Embryonic facial prominence (tissue), 1 donor: ENCODE data around the gene TNC.
A peak's percentile ranks its signal among the peaks of the same experiment; 100 is the strongest.
"Not testable (repeated sequence)": the region's sequence is repeated elsewhere in the genome, so short reads cannot be mapped to it uniquely, and the experiment has no call there.

Source experiments
- DNase-seq: peaks from one replicate; pipeline ENCODE4 v3.0.0-alpha.2; 2016; ENCODE audit errors: extremely low spot score

The TNC gene

GRCh38 chr9:115135821-115136778 lies 18.1 kb upstream of the TNC start:
- peak; percentile 39 for DNase-seq

DNA sequence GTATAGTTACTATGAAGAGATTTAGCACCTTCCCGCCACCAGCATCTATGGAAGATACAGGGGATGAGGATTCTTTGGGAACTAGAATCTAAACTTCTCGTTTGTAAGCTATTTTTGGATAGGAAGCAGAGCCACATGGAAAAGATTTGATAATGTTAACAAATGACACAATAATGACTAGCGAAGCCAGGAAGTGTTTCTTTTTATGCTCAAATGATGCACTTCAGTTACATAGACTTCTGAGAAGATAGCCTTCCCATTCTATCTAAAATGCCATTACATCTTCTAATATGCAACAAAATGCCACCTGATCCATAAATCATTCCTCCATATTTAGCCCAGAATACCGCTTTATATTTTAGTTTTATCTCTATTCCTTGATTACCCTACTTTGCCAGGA lies 17.0 kb upstream of the TNC start:
- DNase-seq: no peak

- DNase-seq: no peak
Measured at GRCh38 chr9:115133649-115134048, 15.7 kb upstream of the TNC start.

DNA sequence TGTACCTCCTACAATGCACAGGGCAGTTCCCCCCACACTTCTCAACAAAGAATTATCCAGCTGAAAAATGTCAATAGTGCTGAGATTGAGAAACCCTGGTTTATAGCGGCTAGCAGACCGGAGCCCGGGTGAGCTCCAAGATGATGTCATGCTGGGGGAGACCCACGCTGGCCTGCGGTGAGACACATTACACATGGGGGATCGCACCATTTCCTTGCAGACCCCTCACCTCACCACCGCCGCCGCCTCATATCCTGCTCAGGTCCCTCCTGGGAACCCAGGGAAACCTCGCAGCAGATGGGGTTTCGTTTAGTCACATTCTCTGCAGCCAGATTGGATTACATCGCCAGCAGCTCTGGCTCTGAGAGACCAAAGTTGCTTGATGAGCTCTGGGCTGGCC lies 14.7 kb upstream of the TNC start:
- no peak for DNase-seq

DNA sequence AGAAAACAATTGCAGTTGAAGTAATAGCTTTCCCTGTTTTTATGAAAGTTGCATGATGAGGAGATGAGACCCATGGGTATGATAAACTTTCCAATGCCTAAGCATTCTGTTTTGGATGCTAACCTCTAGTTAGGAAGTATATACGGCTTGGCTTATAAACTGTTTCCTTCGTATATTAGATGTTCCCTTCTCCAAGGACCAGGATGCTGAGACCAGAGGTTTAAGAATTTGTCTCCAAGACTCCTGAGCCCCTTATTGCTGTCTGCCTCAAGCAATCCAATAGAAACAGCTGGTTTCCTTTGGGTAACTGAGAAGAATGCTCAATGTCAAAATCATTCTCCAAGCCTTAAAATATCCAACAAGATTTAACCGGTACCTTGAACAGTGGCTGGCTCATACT lies 12.2 kb upstream of the TNC start:
- DNase-seq: no peak

DNA sequence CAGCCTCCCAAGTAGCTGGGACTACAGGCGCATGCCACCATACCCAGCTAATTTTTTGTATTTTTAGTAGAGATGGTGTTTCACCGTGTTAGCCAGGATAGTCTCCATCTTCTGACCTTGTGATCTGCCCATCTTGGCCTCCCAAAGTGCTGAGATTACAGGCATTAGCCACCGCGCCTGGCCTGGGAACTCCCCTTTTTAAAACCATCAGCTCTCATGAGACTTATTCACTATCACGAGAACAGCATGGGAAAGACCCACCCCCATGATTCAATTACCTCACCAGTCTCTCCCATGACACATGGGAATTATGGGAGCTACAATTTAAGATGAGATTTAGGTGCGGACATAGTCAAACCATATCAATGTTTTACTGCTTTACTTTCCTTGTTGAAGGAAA lies 10.8 kb upstream of the TNC start:
- DNase-seq: not testable (repeated sequence)

GRCh38 chr9:115127191-115127817 lies 9.3 kb upstream of the TNC start:
- DNase-seq: no peak

DNA sequence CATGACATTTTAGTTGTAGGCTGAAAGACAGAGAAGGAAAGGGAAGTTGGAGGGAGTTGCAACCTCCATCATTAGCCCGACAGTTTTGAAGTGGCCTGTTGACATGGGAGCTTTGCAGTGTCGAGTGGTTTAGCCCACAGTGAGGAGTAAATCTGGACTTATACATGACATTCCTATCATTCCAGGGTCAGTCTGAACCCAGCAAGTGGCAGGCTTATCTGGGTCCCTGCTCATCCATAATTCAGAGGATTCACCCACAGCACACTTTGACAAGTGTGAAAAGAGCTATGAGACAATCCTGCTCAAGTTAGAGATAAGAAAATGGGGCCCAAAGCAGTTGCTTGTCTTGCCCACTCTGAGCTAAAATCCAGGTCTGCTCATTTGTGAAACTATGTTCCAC lies 8.4 kb upstream of the TNC start:
- DNase-seq: no peak

GRCh38 chr9:115122937-115123336 lies 5.0 kb upstream of the TNC start:
- no peak for DNase-seq

DNA sequence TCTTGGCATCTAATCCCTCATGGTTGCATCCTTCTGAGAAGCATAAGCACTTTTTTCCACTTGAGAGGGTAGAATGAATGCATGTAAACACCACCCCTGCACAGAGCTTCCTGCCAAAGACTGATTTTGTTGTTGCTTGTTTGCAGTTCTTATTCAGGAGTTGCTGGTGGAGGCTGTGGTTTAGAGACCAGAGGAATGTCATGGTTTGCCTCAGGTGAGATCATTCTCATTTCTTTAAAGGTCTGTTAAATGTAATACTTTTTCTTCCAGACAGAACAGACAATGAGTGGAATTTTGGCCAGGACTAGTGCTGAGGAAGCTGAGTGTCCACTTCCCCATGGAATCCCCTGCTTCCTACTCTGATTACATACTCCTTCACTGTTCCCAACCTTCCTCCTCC lies 3.2 kb upstream of the TNC start:
- no peak for DNase-seq

GRCh38 chr9:115118879-115119218 lies 892 bp upstream of the TNC start:
- peak; percentile 69 for DNase-seq

- no peak for DNase-seq
Measured at GRCh38 chr9:115116421-115117284, 1.3 kb downstream of the TNC start.

DNA sequence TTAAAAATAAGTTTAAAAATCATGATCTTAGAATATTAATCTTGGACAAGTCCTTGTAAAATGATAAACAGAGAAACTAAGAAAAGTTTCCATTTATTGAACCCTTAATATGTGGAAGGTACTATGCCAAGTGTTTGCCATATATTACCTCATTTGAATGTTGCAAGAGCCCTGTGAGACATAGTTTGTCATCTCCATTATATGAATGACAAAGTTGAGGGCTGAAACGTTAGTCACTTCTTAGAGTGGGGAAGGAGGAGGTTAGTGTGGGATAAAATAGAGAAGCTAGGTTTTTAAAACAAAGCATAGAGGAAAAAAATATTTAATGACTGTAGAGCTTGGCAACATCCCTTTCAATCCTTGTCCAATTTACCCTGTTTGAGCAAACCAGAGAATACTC lies 2.0 kb downstream of the TNC start:
- DNase-seq: no peak

DNA sequence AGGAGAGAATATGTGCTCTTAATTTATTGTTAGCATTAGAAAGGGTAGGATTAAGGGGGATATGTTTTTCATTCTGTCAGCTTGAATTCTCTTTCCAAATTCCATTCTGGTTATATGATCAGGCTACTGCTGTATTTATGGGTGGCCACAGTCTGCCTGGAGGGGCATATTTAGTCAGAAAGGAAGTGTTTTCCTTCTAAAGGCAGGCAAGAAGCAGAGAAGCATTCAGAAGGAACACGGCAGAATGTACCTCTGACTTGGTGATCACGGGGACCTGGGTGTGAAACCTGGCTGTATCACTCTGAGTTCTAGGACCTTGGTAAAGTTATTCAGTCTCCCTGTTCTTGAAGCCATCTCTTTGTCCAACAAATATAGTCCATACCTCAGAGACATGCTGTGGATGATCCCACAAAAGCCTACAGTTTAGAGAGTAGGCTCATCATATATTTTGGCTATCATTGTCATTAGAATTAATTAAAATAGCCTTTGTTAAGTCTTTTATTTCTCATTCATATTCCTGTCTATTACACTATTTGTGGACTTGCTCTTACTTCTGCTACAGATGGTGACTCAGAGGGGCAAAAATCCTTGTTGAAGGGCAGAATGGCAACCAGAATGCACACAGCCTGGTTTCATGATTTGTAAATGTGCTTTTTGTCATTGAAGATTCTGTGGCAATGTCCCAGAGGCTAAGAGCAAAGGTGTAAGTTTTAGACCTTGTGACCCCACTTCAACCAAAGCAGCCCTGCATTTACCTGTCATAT lies 2.7 kb downstream of the TNC start:
- DNase-seq: no peak

DNA sequence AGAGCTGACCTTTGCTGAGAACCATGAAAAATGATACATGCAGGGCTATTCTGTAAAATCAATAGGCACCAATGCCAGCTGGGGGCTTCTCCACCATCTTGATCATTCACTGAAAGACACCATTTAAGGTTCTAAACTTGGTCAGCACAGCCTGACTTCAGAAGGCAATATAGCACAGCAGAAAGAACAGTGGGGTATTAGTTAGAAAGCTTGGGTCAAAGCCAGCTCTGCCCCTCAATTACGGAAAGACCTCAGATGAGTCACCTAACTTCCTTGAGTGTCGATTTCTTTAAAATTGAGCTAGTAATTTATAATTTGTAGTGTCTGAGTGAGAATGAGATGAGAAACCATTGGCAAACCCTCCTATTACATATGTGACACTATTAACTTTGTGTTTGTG lies 3.4 kb downstream of the TNC start:
- DNase-seq: no peak

DNA sequence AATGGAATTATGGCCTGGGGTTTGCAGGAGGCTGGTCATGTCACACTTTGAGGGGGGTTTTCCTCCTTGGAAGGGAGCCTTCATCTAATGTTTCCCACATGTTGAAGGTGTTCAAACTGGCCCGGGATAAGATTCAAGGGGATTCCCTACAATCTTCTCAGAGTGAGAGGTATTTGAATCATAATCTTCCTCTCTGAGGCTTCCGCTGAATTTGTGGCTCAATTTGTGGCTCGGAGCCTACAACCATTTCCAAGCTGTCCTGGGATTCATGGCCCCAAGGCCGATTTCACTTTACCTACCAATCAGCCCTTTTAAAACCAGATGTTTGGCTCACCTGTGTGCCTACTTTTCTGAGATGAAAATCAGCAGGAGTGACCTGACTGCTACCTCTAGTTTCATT lies 3.9 kb downstream of the TNC start:
- no peak for DNase-seq

DNA sequence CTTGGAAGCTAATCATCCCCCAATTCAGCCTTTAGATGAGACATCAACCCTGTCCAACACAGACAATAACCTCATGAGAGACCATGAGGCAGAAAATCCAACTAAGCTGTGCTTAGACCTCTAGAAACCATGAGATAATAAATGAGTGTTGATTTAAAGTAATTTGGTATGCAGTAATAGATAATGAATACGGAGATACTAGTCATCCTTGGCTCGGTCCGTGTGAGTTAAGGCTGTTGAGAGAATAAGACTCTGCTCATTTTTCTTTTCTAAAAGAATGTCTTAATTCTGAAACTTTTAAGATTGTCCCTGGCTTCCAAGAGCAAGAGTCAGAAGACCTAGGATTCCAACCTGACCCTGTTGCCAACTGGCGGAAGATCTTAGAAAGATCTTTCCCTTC lies 6.1 kb downstream of the TNC start:
- DNase-seq: no peak

DNA sequence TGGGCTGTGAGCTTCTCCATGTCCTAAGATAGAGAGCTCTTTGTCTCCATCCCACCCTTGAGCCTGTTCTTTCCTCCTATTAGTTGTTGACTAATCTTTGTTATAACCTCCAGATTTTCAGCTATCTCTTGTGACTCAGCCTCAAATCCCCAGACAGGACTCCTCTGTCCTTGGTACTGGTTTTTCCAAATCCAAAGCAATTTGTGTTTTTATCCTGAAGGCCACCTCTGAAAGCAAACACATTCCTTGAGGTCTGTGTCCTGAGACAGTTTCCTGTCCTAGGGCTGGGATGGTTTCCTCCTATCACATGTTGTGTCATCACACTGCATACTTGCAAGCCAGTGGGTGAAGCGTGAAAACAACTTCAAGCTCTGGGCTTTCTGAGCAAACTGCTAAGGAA lies 8.5 kb downstream of the TNC start:
- no peak for DNase-seq

DNA sequence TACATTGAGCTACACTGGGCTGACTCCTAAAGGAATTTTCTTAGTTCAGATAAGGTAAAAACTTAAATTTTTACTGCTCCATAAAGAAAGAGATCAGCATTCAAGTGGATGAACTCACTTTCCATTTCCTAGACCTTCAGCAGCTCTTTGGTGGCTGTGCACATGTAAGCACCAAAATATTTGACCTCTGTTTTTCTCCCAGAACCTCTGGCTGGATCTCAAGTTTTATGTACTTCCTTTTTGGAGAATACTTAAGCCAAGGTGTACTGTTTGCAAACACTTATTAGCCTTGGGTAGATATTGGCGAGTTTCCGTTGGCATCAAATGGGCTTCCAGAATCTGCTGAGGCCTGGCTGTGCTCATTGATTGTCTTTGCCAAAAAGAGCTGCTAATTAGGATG lies 10.3 kb downstream of the TNC start:
- DNase-seq: no peak

DNA sequence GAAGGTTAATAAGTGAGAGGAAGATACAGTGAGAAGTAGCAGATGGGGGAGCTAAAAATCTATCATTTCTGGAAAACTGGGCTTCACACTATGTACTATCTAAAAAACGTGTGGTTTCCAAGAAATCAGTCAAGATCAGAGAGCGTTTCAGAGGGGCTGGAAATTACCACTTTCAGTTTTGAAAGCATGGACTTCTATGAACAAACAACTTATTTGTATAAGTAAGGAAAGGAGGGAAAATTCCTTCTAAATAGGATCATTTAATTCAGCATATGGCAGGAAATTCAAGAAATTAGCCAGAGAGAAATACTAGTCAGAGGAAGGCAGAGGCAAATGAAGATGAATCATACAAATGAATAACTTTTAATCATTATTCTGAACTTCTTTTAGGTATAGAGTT lies 11.3 kb downstream of the TNC start:
- no peak for DNase-seq

DNA sequence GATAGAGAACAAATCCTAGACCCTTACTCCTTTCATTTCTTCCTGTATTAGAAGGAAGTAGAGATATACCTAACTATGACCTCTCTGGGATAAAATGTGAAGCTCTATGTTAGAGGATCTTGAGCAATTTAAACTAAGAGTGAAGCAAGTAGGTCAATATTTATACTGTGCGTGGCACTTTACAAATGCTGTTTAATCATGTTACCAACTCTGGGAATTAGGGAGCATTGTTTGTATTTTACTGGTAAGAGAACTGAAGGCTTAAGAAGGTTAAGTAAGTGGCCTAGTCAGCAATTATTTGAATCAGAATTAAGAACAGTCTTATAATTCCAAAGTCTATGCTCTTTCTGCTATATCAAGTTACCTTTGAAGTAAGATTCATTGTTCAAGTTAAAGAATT lies 12.0 kb downstream of the TNC start:
- no peak for DNase-seq

DNA sequence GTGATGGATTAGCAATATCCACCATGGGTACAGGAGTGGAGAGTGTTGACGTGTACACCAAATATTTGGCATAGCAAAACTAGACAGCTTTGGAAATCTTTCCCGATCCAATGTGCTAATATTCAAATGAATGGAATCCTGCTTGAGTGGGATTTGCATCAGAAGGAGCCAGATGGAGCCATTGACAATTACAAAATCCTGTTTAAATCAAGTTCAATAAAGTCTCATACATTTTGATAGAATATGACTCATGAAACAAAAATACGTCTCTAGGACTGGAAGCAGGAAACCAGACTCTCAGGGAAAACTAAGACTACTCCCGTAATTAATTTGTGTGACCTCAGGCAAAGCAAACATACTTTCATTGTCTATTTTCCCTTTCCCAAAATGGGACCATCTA lies 13.0 kb downstream of the TNC start:
- DNase-seq: no peak
